Skeletal muscle tissue (tissue), 4 donors: ENCODE results near the gene ZNF789. TPM values are rescaled to one million over a fixed set of nuclear protein-coding genes. Genes with fewer than 3 reads are reported as not detected.
A peak's percentile ranks its signal among the peaks of the same experiment; 100 is the strongest.
"Not testable (repeated sequence)": the region's sequence is repeated elsewhere in the genome, so short reads cannot be mapped to it uniquely, and the experiment has no call there.

Experiments
- H3K27ac ChIP-seq: one replicate; pipeline ENCODE4 v1.7.0; 2013; ENCODE audit warnings: mild to moderate bottlenecking, low read depth, low read length, inconsistent platforms
- H3K27me3 ChIP-seq, 3 donors: one replicate each; pipeline ENCODE4 v1.7.0; 2013; ENCODE audit warnings: low read length in 3 of 3; ENCODE audit not compliant: control insufficient read depth in 3 of 3, insufficient read depth in 3 of 3
- H3K36me3 ChIP-seq, 3 donors: one replicate each; pipeline ENCODE4 v1.7.0; 2013; ENCODE audit warnings: low read length in 3 of 3; ENCODE audit not compliant: control insufficient read depth in 3 of 3, insufficient read depth in 3 of 3
- H3K4me1 ChIP-seq, 3 donors: one replicate each; pipeline ENCODE4 v1.7.0; 2013; ENCODE audit warnings: low read length in 3 of 3, mild to moderate bottlenecking in 3 of 3; ENCODE audit not compliant: control insufficient read depth in 3 of 3, insufficient read depth in 3 of 3
- H3K4me3 ChIP-seq, 3 donors: one replicate each; pipeline ENCODE4 v1.7.0; 2013; ENCODE audit warnings: low read length in 3 of 3
- H3K9ac ChIP-seq, 3 donors: one replicate each; pipeline ENCODE4 v1.7.0; 2013; ENCODE audit warnings: low read length in 3 of 3, mild to moderate bottlenecking in 3 of 3, moderate library complexity in 2 of 3, low read depth in 1 of 3
- H3K9me3 ChIP-seq, 3 donors: one replicate each; pipeline ENCODE4 v1.7.0; 2013; ENCODE audit warnings: low read length in 3 of 3; ENCODE audit not compliant: control insufficient read depth in 3 of 3
- total RNA-seq: library from RNA; depleted of rRNA; stranded (reverse); fragments of >200 nt; gene quantifications from one replicate; pipeline ENCODE4 v1.2.3, GENCODE V29; 2014
- donor health status: Osteomylitis.

ZNF789 gene
- 13.6 TPM for total RNA-seq

GRCh38 chr7:99472561-99473314 is at the start of gene ZNF789:
TSS of gene ZNF789 (plus strand) at chr7:99472890. CDS start at chr7:99476457, 3,567 bp downstream.
- peaks cover 0 to 6% (median 0%) of the 10 kb centered on the region in 3 donors for H3K36me3 ChIP-seq
- peak within 1 kb of the TSS; percentile 85 to 90 (median 87) for H3K4me3 ChIP-seq
- no peaks in the 10 kb centered on the region for H3K9me3 ChIP-seq
- H3K27ac ChIP-seq: peak within 1 kb of the TSS; percentile 87
- peak within 1 kb of the TSS; percentile 87 to 89 (median 88) for H3K9ac ChIP-seq
- no peaks in the 10 kb centered on the region for H3K27me3 ChIP-seq
- H3K4me1 ChIP-seq: peaks cover 4 to 9% (median 7%) of the 10 kb centered on the region in 3 donors

DNA sequence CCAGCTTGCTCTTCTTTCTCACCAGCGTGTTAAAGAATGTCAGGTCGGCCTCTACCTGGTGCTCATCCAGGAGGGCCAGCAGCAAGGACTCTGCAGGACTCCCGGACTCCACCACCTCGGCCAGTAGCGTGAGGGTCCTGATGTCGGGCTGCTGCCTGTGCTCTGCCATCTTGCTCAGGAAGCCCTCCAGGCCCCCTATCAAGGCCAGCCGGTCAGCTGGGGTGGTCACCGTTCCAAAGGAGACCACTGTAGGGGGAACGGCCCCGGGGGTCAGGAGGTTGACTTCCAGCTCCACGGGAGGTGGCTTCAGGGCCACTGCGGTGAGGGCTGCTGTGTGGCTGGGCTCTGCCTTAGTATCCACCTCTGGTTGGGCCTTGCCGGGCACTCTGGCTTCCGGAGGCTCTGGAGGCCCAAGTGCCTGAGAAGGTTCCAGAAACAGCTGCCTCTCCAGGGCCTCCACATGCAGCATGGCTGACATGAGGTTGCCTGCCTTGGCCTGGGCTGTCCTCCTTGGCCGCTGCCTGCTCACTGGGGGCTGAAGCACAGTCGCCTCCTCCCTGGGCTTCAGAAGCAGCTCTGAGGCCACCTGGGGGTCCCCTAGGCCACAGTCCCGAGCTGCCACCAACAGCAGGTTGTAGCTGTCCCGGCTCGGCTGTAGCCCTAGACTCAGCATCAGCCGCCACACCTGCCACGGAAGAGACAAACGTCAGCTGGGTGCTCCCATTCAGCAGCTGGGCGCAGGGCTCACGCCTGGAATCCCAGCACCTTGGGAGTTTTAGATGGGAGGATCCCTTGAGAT is 47.6 kb upstream of the ZNF789 start:
- no peaks in the 10 kb centered on the region for H3K9me3 ChIP-seq
- H3K27ac ChIP-seq: no peak overlapping the region
- H3K36me3 ChIP-seq: peaks cover 48 to 53% (median 49%) of the 10 kb centered on the region in 3 donors
- no peaks in the 10 kb centered on the region for H3K27me3 ChIP-seq
- H3K4me3 ChIP-seq: no peak overlapping the region
- H3K4me1 ChIP-seq: no peaks in the 10 kb centered on the region
- H3K9ac ChIP-seq: no peak overlapping the region

GRCh38 chr7:99428972-99429566 is 43.6 kb upstream of the ZNF789 start:
- Histone ChIP-seq H3K4me1 (no peaks in the 10 kb centered on the region), H3K36me3 (peaks cover 45 to 60% (median 53%) of the 10 kb centered on the region in 3 donors), H3K9me3 (no peaks in the 10 kb centered on the region)

DNA sequence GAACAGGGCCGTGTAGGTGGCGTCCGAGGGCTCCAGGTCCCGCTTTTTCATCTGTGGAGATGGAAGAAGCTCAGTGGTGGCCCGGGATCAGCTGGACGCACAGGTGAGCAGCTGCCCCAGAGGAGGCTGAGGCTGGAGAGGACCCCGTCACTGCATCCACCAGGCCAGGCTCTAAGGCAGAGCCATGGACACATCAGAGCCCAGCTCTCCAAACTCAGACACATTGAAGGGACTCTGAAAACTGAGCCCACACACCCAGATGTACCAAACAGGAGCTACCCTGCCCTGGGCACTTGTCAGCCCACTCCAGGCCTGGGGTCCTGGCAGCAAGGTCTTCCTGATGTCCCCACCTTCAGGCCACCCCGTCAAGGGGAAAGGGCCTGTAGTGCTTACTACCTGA is 42.9 kb upstream of the ZNF789 start:
- no peaks in the 10 kb centered on the region for H3K9me3 ChIP-seq
- H3K27me3 ChIP-seq: no peaks in the 10 kb centered on the region
- no peak overlapping the region for H3K27ac ChIP-seq
- no peaks in the 10 kb centered on the region for H3K4me1 ChIP-seq
- peaks cover 44 to 57% (median 54%) of the 10 kb centered on the region in 3 donors for H3K36me3 ChIP-seq
- H3K4me3 ChIP-seq: no peak overlapping the region
- H3K9ac ChIP-seq: no peak overlapping the region

More at GRCh38 chr7:99428972-99429566, 43.6 kb upstream of the ZNF789 start:
- Histone ChIP-seq H3K27ac (no peak overlapping the region), H3K9ac (no peak overlapping the region), H3K27me3 (no peaks in the 10 kb centered on the region), H3K4me3 (no peak overlapping the region)

- H3K36me3 ChIP-seq: peaks cover 42 to 51% (median 49%) of the 10 kb centered on the region in 3 donors
- H3K9ac ChIP-seq, H3K4me1 ChIP-seq, H3K27me3 ChIP-seq, H3K9me3 ChIP-seq, H3K27ac ChIP-seq, H3K4me3 ChIP-seq: not testable (repeated sequence)
Measured at GRCh38 chr7:99431756-99432540, 40.7 kb upstream of the ZNF789 start.

DNA sequence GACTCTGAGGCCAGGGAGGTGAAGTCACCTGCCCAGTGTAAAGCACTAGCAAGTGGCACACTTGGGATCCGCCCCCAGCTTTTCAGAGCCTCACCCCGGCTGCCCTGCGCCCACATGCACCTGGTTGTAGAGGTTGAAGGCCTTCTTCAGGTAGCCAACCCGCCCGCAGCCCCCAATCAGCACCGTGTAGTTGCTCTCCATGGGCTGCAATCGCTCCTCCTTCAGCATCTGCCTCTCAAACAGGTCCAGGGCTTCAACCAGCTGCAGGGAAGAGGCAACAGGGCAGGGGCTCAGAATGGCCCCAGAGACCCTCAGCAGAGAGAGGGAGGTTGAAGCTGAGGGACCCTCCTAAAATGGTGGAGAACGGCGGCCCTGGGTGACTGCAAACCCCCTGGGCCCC is 39.5 kb upstream of the ZNF789 start:
- Histone ChIP-seq H3K9ac (no peak overlapping the region), H3K4me3 (no peak overlapping the region), H3K4me1 (peaks cover 4 to 7% (median 6%) of the 10 kb centered on the region in 3 donors), H3K9me3 (no peaks in the 10 kb centered on the region), H3K36me3 (peaks cover 42 to 51% (median 49%) of the 10 kb centered on the region in 3 donors), H3K27ac (no peak overlapping the region), H3K27me3 (no peaks in the 10 kb centered on the region)

DNA sequence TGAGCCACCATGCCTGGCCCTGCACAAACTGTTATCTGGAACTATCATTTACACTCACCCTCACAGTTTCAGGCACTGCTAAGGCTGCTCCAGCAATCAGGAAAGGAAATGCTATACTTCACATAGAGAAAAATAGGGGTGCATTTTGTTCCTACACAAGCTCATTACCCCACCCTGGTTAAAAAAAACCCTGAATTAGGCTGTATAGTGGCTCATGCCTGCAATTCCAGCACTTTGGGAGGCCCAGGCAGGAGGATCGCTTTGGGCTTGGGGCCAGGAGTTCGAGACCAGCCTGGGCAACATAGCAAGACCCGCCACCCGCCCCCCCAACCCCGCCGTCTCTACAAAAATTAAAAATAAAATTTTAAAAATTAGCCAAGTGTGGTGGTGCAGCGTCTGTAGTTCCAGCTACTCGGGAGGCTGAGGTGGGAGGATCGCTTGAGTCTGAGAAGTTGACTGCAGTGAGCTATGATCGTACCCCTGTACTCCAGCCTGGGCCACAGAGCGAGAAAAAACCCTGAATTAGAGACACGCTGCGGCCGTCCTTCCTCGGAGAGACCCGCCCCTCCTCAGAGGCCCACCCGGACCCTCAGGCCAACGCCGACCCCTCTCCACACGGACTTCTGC is 34.6 kb upstream of the ZNF789 start:
- Histone ChIP-seq H3K4me1 (peaks cover 24 to 33% (median 27%) of the 10 kb centered on the region in 3 donors), H3K36me3 (peaks cover 14 to 19% (median 18%) of the 10 kb centered on the region in 3 donors), H3K9ac (peak overlapping the region; percentile 95 to 98 (median 97)), H3K27me3 (no peaks in the 10 kb centered on the region), H3K4me3 (peak overlapping the region; percentile 88 to 95 (median 91)), H3K27ac (peak overlapping the region; percentile 91), H3K9me3 (no peaks in the 10 kb centered on the region)

DNA sequence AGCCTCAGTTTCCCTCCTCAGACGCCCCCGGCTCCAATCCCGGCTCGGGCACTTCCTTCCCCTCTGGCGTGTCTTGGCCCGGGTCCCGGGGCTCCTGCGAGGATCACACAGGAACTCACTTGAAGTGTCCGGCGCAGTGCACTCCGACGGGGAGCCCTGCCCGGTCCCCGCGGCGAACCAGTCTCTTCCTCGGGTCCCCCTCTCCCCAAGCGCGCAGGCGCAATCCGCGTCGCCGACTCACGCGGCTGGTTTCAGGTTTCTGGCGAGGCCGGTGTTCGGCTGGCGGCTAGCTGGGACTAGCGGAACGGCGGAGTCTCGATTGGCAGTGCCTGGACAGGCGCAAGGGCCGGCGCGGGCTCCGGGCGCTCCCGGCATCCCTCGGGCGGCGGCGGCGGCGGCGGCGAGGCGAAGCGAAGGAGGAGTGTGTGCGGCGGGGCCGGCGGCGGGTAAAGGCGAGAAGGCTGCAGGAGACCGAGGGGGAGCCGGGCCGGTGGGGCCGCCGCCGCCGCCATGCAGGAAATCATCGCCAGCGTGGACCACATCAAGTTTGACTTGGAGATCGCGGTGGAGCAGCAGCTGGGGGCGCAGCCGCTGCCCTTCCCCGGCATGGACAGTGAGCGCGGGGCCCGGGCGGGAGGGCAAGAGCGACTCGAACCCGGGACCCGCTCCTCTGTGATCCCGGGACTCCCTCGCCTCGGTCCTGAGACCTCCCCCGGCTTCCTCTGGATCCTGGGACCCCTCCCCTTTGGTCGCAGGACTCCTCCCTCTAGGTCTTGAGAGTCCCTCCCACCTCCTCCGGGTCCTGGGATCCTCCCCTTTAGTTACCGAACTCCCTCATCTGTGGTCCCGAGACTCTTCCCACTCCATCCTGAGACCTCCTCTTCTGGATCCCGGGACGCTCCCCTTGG is 33.9 kb upstream of the ZNF789 start, which contains the start of the genes CPSF4 and PTCD1:
CPSF4 (plus strand) TSS at position 371 of the 908 bp plus-strand sequence; CDS start at position 511, 140 bp downstream.
PTCD1 (minus strand) TSS at position 226 of the 908 bp plus-strand sequence. CDS start 3,556 bp downstream, outside the sequence.
- Histone ChIP-seq H3K36me3 (peaks cover 10 to 19% (median 15%) of the 10 kb centered on the region in 3 donors), H3K27me3 (no peaks in the 10 kb centered on the region), H3K4me3 (peak within 1 kb of the TSS; percentile 91 to 96 (median 95)), H3K9me3 (no peaks in the 10 kb centered on the region), H3K4me1 (peaks cover 24 to 33% (median 27%) of the 10 kb centered on the region in 3 donors), H3K9ac (peak within 1 kb of the TSS; percentile 95 to 98 (median 97)), H3K27ac (peak within 1 kb of the TSS; percentile 91)
